AML-193 (cell line): ENCODE data around the gene PPP3CA.

Experiments used
- DNase-seq, 2 experiments: peaks; one replicate each; lab custom pipeline; 2025; lab: John Stamatoyannopoulos, UW

Gene PPP3CA

DNA sequence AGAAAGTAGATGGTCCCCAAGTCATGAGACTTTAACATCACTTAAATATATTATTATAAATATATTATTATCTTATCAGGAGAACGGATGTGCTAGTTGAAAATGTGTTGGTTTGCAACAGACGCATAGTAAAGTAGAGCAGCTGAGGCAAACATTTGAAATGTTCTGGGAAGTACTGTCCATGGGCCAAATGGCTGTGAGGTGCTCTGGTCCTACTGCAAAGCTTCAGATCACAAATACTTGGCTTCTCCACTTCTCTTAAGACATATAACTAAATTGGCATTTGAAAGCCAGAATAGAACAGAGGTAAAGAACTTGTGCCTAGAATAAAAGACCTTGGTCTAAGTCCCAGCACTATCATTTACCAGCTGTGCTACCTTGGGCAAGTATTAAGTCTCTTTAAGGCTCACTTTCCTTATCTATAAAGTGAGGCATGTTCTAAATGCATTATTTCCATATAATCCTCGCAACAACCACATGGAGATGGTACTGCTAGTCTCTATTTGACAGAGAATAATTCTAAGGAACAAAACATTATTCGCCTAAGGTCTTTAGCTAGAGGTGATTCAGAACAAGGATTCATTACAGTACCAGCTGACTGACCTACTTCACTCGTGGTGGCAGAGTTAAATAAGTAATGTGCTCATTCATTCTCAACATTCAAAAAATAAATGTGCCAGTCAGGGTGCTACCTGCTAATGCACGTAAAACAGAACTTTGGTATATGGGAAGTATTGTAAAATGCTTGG, 297.1 kb downstream of the PPP3CA start:
- DNase-seq: no peak

DNA sequence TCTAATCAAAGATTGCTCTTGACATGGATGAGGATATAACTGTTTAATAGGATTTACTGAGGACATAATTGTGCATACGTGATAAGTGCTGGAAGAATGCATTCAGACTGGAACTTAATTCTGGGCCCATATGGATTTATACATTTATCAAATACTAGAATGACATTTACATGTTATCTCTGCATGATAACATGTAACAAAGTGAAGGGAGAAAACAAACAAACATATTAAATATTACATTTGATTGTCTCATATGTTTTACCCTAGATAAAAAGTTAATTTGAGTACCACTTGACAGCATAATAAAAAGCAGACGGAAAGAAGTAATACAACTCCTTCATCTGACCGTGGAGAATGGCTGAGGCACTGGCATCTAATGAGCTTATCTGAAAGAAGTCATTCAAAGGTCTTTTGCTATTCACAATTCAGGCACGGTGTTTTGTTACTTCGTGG, 297.8 kb downstream of the PPP3CA start:
- no peak for DNase-seq

DNA sequence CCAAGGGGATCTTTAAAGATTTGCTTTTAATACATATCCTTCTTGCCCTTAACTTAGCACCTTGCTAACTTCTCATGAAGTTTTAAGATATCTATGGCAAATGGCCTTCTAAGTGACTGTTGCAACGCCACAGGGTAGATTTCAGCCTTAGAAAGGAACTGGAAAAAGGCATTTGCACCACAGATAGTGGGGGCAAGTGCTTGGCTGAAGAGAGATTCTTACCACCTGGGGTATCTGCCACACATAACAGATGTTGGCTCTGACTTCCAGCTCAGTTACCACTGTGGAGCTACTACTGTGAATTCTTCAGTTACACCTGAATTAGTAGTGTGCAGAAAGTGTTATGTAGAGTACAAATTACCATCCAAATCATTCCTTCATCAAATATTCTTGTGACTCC, 302.6 kb downstream of the PPP3CA start:
- no peak for DNase-seq

DNA sequence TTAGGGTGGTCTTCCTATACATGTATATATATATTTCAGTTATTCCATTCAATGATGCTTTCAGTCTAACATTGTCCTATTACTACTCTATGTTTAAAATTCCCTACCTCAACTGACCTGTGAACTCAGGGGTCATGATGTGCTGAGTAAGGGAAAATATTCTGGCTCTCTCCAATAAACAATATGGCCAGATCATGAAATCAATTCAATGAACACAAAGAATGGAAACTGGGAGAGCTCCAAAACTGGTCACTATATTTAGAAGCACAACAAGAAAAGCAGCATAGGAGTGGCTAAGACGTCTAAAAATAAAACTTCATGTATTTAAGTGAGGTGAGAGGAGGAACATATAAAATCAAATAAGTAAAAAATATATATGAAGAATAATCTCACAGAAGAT, 304.5 kb downstream of the PPP3CA start:
- no peak for DNase-seq

DNA sequence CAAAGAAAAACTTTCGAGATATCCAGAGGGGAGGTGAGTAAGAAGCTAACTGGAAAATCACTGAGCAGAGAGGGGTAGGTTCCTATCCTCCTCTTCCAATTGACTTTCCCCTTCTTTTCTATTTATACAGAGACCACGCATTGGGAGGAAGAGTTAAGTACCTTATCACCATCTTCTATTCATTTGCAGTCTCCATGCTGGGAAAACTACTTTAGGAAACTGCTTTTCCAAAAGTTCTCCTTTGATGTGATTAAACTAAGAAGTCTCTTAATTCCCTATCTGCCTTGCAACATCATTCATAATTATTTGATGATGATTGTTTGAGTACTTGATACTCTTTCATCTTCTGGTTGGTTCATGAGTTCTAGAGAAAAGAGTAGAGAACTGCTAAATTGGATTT, 306.6 kb downstream of the PPP3CA start:
- no peak for DNase-seq

DNA sequence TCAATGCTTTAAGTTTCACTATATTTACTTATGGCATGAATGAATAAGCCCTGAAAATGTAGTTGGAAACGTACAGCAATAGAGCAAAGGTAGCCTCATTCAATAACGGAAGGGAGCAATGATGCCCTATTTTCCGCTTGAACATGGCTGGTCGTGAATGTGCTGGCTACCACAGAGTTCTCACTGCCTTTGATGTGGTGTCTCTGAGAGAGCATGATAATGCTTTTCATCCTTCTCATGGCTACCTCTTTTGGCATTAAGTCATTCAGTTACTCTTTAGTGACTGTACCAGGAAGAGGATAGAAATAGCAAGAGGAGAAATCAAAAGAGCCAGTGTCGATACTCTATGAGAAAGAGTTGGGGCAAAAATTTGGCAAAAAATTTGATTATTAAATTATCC, 308.0 kb downstream of the PPP3CA start:
- DNase-seq: no peak

DNA sequence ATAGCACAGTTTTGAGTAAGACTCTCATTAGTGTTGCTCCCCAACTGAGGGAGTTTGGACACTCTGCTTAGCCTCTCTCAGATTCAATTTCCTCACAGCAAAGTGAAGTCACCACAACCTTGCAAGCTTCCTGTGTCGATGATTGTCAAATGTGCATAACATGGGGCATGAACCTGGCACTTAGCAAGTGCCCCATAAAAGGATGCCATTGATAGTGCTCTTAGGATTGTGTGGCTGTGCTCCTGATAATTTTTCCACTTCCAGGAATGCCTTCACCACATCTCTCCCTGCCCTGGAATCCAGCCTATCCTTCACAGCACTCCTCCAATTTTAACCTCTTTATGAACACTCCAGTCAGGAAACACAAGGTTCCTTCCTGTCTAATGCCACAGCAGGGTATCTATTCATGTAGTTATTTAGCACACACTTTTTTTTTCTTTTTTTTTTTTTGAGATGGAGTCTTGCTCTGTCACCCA, 309.4 kb downstream of the PPP3CA start:
- peak; percentile 58 to 68 for DNase-seq

DNA sequence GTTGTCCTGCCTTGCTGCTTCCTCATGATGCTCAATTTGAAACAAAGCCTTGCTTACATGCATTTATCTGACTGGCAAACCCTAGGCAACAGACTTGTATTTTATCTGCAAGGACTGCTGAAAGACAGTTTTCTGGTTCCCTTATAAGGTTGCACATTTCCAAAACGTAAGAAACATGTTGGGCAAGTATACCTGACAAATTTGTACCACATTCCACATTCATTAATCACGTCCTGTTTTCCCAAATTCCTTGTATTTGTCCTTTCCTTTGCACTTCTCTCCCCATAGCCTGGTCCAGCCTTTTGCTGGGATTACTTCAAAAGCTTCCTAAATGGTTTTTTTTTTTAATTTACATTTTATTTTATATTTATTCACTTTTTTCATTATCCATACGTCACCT, 310.1 kb downstream of the PPP3CA start:
- DNase-seq: no peak

DNA sequence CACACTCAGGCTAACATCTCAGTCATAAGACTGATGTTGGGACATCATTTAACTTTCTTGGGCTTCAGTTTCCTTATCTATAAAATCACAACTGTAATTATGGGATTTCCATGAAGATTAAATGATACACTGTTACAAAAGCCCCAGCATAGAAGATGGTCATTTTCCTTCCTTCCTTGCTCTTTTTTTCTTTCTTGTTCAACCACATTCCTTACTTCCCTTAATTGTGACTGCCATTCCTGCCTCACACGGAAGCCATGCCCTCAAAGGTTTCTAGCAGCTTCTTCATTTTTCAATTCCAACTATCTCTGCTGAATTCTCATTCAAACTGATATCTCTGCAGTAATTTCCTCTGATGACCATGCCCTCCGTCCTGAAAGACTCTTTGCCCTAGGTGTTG, 311.8 kb downstream of the PPP3CA start:
- no peak for DNase-seq

DNA sequence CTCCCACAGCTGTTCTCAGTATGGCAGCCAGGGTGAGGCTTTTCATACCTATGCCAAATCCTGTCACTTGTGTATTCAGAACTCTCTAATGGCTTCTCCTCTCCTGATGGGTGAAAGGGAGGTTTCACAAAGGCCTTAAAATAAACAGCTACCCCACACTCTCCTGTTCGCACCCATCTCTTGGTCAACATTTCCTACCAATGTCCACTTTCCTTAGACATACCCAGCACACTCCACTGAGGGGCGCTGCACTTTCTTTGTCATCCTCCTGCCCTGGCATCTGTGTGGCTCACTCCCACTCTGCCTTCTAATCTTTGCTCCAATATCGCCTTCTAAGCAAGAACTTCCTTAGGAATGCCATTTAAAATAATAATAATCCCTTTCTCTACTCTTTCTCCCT, 313.3 kb downstream of the PPP3CA start:
- no peak for DNase-seq

DNA sequence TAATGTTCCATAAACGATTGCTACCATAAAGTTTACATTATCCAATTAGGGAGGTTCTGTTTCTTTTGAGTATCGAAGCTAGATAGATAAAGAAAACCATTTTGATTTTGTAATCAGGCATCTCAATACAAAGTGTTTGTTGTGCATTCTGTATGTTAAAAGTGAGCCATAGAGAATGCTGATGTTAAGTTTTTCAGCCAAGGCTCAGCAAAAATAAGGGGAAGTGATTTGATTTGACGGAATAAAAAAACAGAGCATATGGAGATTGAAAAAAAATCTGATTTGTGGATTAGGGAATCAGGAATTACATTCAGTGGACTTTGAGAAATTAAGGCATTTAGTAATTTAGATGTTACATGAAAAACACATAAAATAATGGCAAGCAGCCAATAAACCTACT, 314.8 kb downstream of the PPP3CA start:
- DNase-seq: no peak

DNA sequence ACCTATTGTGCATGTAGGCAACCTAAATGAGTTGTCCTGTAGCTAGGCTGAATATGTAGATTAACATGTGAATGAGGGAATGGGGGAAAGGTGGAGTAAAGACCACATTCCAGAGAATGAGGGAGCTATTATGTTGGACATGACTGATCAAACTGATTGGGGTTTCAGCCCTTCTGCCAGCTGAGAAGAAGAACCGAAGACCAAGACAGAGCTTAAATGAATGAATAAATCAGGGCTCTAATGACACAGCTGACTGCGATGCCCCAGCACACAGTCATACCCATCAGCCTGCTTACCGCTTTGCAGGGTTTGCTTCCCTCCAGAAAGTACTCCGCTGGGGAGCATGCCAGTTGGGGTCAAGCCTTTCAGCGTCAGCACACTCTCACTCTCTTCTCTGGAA, 315.4 kb downstream of the PPP3CA start:
- DNase-seq: no peak

DNA sequence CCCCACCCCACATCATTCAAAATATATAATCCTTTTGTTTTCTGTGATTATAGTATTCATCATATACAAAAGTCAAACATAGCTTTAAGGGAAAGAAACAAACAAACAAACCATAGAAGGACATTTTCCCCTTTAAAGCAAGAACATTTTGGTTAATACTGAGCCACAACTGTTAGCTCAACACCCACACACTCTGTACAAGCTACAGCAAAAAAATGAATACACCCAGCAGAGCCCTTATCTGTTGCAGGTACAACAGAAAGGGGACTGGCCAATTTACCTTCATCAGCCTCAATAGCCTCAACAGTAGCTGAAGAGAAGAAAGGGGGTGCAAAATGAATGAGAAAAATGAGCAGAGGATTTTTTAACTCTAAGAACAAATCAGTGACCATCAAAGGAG, 318.4 kb downstream of the PPP3CA start:
- DNase-seq: no peak

DNA sequence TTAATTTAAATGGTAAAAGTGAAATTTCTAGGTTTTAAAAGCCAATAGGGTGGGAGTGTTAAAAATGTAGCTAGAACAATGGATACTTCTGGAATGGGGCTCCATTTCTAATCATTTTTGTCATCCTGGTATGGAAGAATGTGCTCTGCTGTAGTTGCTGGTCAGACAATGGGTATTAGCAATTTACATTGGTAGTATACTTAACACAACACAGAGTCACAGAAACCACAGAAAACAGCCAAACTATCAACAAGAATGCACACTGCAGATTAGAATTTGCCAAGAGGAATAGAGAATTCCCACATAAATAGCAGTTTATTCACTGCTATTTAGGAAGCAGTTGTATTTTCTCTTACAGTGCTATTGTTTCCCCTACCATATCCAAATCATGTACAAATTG, 319.6 kb downstream of the PPP3CA start:
- no peak for DNase-seq

DNA sequence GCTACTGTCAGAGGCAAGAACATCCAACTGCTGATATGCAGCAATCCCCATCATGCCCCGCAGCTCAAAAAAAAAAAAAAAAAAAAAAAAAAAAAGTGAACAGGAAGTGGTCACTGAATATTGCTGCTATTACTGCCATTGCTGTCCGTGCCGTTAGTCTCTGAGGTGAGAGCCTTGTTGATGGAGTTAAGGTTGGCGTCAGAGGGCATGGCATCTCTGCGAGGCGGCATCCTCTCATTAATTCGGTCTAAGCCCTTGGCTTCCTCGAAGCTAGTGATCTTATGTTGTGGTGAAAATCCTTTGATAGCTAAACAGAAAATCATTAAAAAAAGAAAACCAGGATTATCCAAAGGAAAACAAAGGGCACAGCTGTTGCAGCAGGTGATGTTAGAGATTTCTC, 321.6 kb downstream of the PPP3CA start:
- no peak for DNase-seq

DNA sequence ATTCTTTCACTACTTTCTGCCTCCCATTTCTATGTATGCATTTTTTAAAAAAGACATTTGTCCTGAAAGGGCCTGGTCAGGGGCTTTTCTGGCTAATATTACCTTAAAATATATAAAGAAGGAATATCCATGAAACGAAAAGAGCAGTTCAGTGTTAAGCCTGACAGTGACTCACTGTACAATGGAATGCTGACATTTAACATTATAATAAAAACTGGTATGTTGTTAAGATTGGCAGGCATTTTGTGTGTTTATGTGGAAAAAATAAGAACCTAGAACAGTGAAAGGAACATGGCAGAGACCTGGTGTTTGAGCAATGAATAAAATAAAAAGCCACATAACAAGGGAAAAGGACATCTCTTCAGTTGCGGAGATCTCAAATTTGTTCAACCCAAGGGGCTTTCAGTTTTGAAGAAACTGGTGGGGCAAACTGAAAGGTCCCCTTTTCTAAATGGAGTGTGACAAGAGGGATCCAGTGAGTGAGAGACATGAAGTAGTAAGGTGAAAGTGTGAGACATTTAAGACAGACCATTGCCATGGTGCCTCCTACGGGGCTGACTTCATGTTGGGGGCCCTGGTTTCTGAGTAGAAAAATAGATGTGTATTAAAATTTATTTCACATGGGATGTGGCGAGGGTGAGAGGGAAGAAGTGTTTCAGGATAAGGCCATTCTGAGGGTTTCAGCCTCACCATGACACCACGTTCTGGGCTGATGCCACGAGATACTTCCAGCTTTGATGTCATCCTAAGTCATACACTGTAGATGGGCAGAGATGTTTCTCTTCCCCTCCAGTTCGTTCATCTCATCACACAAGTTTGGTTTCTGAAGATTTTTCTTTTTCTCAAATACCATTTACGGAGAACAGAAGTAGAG, 324.9 kb downstream of the PPP3CA start:
- no peak for DNase-seq

DNA sequence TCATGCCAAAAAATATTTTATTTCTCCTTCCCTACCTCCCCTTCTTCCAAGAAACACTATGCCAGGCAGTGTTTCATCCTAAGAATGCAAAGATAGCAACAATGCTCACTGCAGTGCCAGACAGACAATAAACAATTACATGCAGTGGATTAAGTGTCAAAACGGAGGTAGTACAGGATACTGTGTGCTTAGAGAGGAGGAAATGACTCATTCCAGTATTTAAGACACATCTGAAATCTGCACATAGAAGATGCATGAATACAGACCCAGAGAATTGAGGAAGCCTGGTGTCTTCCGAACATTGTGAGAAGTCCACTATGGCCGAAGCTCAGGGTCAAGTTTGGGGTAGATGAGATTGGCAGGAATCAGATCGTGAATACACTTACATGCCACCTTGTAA, 326.4 kb downstream of the PPP3CA start:
- DNase-seq: peak; percentile 30 to 45

DNA sequence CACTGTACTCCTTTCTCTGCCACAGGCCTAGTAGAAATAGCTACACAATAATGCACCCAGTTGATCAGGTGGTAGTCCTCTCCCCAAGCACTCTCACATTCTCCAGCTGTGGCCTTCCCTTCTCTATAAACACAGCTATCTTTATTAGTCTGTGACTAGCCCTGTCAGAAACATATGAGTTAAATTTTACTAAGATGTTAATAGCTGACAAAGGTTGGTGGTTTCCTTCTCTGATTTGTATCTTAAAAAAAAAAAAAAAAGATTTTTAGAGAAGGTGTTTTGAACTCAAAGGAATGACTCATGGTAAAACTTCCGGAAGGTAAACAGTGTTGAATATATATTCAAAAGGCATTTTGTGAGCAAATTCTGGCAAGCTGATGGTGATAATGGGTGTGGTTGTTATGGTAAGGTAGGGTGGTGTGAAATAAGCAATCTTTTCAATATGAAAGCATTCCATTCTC, 327.4 kb downstream of the PPP3CA start:
- no peak for DNase-seq

DNA sequence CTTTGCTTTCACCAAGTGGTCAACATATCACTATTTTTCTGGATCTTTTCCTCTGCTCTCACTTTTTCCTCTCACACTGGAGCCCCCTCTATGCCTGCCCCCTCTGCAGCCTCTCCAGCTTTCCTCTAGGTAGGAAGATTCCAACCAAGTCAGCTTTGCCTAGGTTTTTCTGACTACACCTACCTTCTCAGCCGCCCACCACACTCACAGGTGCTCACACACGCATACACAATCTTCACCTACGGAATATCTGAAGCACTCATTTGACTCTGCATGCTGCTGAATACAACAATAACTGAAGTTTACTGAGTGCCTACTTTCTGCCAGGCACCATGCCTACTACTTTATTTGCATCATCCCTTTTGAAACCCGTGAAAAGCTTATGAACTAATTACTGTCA, 328.0 kb downstream of the PPP3CA start:
- no peak for DNase-seq

DNA sequence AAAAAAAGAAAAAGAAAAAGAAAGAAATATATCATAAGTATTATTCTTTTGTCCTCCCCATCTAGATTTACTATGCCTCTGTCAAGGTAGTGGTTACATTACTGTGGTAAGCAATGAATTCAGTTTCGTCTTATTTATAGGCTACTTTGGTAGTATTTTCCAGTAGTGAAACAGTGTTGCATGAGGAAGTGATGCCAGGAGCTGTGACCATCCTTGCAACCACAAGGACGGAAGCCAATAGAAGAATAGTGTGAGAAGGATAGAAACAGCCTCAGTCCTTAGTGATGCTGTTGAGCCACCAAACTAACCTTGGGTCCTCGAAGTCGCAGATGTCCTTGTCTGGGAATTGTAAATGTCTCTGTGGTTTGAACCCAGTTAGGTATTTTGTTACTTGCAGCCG, 328.5 kb downstream of the PPP3CA start:
- DNase-seq: no peak

DNA sequence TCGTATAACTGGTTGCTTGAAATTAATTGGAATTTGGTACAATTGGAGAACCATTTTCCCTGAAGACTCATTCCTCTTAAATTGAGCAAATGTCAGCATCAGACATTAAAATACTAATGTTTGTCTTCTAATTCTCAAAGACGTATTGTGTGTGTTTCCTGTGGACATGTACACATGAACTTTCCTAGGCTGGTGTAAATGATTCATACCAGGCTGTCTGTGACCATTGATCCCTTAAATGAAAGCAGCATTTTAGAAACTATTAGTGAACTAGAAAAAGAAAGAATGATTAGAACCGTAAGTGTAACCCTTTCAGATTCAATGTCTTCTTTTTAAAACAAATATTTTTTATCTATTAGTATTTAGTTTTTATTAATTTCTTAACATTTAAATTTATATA, 332.9 kb downstream of the PPP3CA start:
- no peak for DNase-seq

DNA sequence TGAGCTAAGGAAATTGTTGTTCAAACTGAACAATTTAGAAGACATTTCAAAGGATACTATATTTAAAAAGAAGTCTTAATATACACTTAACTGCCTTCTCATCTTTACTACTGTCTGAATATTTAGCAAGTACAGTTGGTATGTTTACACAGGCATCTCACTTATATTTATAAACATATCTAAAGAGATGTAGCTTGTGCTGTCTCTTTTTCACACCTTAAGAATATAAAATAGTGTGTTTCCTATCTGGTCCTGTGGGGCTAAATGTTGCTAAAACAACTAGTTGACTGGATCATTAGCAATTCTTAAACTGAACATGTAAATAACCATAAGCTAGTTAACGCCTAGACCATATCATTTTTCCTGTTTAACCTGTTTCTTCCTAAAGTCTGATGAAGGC, 336.3 kb downstream of the PPP3CA start:
- DNase-seq: no peak

DNA sequence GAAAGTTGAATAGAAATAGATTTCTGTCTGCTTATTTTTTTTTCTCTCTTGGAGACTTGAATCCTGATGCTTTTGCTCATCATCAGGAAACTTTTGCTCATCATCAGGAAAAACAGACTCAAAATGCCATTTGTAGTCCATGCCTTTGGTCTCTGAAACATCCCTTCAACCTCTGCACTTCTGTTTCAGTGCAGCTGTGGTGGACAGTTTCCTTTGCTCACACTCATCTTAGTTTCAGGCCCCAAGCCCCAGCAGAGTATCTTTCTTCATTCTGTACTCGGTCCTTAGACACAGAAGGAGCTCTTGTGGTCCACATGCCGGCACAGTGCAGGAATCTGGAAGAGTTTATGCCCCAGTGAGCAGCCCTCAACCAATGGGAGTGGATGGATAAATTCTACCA, 337.9 kb downstream of the PPP3CA start:
- DNase-seq: no peak
